NCI-H2081 treated with DMSO at 0.1 percent for 48 hours (cell line): Measurements from ENCODE around the gene LMF1.
"Not testable (repeated sequence)": the region's sequence is repeated elsewhere in the genome, so short reads cannot be mapped to it uniquely, and the experiment has no call there.

ENCODE experiments used
- DNase-seq: peaks from one replicate; lab custom pipeline; 2025; lab: John Stamatoyannopoulos, UW

LMF1 gene

DNA sequence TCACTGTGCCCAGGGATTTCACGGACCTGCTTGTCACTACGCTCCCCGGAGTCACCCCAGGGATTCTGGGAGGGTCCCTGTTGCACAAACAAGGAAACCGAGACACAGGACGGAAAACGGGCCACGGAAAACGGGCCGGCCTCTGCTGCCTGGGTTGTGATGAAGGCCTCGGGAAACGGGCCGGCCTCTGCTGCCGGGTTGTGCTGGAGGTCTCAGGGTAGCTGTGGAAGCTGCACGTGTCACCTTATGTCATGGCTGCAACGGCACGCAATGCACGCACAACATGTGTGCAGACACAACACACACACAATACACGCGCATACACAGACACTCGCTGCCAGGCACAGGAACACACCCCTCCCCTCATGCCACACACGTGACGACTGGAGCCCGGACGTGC lies 143.3 kb downstream of the LMF1 start:
- no peak for DNase-seq

DNA sequence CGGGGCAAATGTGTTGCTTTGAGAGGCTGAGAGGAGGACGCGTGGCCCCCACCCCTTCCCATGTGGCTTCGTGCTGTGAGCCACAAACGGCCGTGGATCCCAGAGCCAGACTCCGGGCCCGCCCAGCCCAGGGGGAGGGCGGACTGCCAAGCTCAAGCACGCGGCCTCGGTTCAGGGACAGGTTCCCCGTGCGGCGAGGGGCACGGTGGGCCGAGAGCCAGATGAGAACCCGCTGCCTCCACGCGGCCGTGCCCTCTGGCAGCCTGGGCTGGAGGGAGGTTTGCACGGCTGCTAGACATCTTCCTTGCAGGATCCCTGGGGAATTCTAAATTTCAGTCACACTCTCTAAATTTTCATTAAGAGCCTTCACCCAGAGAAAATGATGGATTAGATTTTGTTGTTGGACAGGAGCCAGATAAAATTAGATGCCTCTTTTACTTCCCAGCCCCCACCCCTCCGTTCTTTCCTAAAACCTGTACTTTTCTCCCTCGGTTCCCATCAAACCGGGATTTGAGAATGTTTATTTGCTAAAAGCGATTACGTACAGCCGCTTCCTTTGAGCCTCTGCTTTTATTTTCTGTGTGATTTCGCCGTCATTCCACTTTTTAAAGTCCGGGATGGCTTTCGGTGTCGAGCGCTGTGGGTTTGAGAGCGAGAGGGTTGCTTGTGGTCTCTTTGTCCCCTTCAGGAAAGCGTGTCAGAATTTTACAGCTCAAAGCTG lies 145.3 kb downstream of the LMF1 start:
- DNase-seq = no peak

DNA sequence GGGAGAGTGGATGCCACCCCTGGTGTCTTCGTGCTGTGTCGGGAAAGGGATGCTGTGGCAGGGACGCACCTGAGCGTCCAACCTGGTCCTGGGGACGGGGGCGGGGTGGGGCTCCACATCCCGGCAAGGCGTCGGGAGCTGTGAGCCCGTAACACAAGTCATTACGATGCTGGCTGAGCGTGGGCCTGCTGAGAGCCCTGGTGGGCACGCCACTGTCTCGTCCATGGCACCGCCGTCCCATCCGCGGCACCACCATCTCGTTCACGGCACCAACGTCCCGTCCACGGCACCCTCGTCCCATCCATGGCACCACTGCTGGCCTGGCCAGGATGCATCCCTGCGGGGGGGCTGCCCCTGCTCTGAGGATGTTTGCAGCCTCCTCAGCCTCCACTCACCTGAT lies 146.2 kb downstream of the LMF1 start:
- no peak for DNase-seq

DNA sequence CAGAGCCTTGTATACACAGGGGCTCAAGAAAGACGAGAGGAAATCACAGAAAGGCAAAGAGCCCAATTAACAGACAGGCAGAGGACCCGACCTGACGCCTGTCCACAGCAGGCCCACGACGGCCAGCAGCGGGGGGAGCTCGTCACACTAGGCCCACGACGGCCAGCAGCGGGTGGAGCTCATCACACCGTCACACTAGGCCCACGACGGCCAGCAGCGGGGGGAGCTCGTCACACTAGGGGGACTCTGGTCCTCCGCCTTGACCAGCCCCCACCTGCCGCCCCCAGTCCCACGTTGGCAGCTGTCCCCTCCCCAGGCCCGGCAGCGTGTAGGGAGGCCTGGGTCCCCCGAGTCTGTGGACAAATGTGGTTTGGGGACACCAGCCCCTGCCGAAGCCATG lies 146.6 kb downstream of the LMF1 start:
- DNase-seq = no peak

DNA sequence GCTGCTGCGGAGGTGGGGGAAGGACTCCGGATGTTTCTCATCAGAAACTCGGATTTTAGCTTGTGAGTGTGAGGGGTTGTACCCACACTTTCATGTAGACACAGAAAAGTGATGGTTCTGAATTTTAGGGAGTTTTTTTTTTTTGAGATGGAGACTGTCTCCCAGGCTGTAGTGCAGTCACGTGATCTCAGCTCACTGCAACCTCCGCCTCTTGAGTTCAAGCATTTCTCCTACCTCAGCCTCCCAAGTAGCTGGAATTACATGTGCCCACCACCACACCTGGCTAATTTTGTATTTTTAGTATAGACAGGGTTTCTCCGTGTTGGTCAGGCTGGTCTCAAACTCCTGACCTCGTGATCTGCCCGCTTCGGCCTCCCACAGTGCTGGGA lies 147.9 kb downstream of the LMF1 start:
- no peak for DNase-seq

DNA sequence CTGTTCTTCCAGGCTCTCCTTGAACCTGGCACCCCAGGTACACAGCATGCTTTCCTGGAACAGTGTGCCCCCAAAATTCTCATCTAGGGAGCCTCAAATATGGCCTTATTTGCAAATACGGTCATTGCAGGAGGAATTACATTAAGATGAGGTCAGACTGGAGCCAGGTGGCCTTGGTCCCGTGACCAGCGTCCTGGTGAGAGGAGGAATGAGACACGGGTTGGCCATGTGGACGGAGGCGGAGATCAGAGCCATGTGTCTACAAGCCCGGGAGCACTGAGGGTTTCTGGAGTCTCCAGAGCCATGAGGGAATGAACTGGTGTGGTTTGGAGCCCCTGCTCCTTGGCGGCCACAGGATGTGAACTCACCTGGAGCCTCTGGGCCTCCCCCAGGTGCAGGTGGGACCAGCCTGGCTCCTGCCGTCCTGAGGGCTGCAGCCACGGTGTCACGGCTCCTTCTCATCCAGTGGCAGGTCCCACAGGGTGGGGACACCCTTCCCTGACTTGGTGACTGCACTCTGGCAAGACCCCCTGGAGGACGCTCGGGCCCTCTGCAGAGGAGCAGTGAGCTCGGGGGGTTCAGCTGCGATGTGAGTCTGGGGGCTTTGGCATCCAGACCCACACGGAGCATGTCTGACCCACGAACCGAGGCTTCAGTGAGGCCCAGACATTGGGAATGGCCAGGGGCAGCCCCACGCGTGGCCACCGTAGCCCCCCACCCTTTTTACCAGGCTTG lies 148.4 kb downstream of the LMF1 start:
- DNase-seq = no peak

DNA sequence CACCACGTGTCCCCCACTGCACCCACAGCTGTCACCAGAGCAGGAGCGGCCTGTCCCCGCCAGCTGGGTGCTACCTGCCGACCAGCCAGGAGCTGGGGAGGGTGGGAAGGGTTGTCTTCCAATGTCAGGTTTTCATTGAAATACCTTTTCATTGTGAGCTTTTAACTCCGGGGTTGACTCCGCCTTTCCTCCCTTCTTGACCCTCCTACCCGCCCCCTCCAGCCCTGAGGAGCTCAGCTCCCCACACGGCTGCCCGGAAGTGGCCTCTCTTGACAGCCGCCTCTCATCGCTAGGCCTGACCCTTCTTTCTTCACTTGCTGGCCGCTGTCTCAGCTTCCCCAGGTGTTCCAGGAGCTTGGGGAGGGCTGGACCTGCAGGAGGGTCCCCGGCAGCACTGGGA lies 149.0 kb downstream of the LMF1 start:
- no peak for DNase-seq

DNA sequence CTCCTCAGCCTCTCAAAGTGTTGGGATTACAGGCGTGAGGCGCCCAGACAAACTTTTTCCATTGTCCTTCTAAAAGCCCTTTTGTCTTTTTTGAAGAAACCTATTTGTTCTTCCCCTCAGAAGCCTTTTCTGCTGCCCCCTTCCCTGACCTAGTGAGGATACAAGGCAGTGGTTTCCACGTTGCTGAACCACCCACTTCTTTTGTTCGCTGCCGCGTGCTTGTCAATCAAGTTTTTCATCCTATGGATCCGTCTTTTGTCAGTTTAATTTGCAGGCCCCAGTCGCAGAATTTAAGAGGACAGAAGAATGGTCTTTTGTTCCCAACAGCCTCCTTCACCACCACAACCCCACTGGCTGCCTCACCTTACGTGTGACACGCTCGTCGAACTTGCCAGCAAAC lies 150.0 kb downstream of the LMF1 start:
- no peak for DNase-seq

DNA sequence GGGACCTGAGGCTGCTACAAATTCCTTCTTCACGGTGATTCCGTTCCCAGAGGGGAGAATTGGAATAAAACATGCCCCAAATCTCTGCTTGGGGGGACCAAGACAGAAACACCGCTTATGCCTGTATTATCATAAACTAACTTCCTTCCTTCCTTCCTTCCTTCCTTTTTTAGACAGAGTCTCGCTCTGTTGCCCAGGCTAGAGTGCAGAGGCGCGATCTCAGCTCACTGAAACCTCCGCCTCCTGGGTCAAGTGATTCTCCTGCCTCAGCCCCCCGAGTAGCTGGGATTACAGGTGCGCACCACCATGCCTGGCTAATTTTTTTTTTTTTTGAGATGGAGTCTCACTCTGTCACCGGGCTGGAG lies 150.8 kb downstream of the LMF1 start:
- not testable (repeated sequence) for DNase-seq

DNA sequence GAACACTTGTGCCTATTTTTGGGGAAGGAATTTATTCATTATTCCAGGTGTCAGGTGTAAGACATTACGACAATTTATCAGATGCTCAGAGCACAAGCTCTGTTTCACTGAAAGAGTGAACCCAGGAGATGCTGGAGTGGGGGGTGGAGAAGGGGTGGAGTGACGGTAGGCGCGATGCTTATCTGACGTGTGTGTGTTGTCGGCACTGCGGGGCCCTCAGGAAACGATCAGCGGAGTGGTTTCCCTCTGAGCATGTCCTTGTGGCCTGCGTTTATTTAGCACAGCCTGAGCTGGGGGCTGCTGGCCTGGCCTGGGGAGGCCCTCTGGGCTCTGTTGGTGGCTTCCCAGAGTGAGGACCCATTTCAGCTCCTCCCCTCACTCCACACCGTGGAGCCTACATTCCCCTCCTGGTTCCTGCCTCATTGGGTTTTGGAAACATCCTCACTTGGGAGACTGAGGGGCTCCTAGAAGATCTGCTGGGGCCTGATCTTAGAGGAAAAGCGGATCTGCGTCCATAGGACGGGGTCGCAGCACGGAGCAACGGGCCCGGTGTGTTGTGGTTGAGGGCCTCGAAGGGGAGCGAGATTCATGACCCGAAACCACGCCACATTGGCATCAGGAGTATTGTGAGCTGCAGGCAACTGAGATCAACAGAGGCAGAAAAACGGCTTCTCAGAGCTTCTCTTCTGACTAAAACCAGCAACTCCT lies 151.3 kb downstream of the LMF1 start:
- DNase-seq = no peak

DNA sequence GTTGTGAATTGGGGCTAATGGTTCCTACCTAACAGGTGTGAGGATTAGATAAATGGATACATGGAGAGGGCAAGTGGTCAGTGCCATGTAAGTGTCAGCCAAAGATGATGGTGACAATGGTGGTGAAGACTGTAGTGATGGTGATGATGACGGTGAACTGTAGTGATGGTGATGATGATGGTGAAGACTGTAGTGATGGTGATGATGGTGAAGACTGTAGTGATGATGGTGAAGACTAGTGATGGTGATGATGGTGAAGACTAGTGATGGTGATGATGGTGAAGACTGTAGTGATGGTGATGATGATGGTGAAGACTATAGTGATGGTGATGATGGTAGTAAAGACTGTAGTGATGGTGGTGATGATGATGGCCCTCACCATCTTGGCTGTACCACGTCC lies 152.2 kb downstream of the LMF1 start:
- no peak for DNase-seq

DNA sequence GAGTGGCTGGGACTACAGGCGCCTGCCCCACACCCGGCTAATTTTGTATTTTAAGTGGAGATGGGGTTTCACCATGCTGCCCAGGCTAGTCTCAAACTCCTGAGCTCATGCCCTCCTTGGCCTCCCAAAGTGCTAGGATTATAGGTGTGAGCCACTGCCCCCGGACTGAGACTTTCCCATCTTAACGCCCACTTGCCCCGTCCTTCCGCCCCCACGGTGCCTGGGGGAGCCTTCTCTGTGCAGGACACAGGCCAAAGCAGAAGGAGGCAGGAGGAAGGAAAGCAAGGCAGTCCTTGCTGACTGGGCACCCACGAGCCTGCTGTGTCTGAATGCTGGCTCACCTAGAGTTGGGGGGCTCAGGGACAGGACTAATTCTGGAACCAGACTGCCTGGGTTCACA lies 152.7 kb downstream of the LMF1 start:
- DNase-seq = no peak

DNA sequence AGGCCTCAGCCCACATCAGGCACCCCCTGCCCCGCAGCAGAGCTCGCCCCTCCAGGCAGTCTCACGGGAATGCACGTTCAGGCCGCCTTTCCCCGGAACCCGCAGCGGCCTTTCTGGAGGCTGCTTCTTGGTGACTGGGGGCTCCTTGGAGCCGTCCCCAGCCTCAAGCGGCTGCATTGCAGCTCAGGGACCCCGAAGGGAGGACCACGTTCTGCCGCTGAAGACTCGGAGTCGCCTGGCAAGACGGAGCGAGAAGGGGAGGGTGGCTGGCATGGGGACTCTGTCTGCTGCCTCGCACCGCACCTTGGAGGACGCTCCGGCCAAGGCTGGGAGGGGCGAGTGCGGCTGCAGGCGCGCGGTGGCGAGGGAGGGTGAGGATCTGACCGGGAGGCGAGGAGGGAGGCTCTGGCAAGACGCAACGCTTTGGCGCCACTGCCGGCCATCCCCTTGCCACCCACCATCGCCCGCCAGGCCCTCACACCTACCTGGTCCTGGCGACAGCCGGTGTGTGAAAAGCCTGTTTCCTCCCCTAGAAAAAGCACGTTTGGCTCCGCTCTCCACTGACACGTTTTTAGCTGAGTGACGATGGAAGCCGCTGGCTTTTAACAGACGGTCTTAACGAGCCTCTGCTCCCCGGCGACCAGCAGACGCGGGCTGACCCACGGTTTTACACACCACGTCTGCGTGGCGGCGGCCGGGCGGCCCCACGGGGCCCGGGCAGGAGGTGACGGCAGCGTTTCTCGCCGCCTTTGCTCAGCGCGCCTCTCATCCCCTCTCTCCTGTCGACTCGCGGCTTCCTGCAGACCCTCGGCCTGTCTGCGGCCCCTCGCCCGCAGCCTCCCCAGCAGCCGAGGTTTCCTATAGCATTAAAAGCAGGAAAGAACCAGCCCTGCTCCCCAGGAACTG lies 153.5 kb downstream of the LMF1 start:
- DNase-seq = no peak

DNA sequence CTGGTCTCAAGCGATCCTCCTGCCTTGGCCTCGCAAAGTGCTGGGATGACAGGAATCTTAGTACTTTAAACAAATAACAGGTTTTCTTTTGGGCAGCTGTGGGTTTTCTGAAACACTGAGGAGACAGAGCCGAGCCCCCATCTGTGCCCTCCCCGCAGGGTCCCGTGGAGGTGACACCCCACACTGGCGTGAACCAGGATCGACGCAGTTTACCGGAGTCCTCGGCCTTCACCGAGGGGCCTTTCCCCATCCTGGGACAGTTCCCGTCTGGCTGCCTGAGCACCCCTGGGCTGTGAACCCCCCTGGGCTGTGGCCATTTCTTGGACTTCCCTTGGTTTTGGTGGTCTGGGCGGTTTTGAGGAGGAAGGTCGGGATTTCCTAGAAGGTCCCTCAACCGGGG lies 154.9 kb downstream of the LMF1 start:
- no peak for DNase-seq

DNA sequence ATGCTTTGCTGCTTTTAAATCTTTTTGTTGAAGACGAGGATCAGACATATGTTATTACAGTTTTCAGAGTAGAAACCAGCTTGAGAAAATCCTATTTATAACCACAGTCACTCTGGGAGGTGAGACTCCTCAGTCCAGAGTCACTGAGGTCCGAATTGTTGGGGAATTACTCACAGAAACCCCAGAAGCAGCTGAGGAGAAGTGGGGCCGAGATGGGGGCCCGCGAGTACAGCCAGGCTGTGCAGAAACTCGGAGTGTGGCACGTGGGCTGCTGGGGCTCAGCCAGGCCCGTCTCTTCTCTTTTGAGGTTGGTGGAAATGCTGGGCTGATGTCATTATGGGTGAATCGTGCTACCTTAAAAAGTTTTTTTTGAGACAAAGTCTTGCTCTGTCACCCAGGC lies 155.8 kb downstream of the LMF1 start:
- DNase-seq = no peak

DNA sequence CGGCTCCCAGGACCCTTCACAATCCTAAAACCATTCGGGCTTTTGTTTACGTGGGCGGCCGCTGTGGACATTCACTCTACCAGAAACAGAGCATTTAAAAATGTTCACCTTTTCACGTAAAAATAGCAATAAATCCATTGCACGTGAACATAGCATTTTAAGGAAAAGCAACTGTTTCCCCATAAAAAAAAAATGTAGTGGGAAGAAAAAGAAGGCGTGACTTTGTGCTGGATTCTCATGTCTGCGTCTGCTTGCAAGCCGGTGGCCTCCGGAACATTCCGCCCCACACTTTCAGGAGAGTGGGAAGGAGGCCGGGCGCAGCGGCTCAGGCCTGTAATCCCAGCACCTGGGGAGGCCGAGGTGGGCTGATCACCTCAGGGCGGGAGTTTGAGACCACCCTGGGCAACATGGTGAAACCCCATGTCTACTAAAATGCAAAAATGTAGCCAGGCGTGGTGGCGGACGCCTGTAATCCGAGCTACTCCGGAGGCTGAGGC lies 156.8 kb downstream of the LMF1 start:
- DNase-seq = no peak

DNA sequence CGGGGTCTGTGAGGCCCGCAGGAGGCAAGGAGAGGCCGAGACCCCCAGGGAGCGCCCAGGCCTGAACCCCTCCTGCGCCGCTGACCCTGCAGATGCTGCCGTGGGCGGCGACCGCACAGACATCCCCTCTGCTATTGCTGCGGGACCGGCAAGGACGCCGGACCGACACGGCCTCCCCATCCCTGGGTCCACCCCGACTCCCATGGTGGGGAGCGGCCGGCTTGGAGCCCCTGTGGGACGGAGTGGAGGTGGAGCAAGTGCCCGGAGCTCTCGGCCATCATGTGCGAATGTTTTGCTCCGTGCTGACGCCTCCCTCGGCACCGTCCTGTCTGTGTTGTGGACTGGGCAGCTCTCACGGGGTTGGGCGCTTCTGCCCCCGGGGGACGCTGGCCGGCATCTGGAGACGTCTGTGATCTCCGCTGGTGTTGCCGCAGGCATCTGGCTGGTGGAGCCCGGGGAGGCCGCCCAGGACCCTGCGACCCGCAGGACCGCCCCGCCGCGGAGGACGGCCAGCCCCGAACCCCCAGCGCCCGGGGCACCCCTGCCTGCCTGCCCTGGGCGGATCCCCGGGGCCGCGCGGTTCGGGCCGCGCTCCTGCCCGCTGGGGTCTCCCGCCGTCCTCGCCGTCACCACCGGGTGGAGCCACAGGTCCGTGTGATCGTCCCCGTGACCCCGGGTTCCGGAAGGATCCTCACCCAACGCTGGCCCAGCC lies 157.4 kb downstream of the LMF1 start:
- no peak for DNase-seq

DNA sequence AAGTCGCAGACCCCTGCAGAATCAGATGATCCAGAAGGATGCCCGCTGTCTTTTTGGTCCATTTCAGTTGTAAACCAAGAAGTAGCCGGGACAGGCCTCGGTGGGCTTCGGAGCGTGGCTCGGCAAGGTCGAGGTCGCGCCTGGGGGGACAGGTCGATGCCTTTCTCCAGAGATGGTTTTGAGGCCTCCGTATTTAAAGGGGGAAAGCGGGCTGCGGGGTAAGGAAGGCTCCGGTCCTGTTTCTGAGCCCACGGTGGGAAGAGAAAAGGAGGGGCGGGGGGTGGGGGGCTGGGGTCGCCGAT lies 162.7 kb downstream of the LMF1 start:
- no peak for DNase-seq

DNA sequence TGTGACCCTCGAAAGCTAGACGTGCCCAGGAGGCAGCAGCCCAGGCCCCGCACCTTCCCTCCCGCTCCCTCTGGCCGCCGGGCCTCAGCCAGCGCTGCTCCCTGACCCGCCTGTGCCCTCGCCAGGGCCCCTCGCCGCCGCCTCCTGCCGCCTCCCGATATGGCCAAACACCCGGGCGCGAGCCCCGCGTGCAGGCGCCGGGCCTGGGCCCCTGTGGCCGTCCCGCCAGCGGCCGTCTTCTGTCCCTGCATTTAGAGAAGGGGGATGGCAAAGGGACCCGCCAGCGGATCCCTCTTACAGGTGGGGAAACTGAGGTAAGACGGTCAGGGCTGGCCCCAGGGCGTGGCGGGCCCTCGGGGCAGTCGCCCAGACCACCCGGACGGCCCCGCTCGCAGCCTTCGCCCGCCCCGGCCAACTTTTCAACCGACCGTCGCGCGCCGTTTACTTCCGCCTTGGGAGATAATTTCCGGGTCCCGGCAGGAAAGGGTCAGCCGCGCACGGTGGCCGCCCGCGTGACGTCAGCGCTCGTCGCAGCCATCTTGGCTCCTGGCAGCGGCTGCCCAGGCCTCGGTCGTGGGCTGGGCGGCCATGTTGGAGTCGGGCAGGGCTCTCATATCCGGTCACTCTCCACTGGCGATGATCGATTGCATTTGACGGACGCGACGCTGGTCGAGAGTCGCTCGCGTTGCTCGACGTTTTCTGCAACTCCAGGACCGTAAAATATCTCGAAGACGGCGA lies 163.3 kb downstream of the LMF1 start:
- peak; percentile 68 for DNase-seq

DNA sequence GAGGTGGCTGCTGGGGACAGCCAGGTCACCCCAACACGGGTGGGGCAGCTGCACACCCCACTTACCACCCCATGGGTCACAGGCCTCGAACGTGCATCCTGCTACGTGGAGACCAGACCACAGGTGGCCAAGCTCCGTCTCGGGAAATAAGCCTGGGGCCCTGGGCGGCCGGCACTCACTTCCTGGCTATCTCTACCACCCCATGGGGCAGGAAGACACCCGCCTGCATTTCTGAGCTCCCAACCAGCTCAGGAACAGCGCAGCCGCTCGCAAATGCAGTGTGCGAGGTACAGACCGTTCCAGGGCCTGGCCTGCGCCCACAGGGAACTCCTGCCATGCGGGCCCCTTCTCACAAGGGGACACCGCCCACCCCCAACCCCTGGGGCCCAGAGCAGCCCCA lies 165.3 kb downstream of the LMF1 start:
- no peak for DNase-seq
